Measurements from ENCODE around the gene TNFRSF6B.
A peak's percentile ranks its signal among the peaks of the same experiment; 100 is the strongest.
"Not testable (repeated sequence)": the region's sequence is repeated elsewhere in the genome, so short reads cannot be mapped to it uniquely, and the experiment has no call there.

Gene TNFRSF6B

GRCh38 chr20:63696628-63697356 lies at the start of gene TNFRSF6B:
TSS of gene TNFRSF6B (plus strand) at chr20:63696652. CDS start at chr20:63696768, 116 bp downstream.
- DNase-seq, result peak; percentile 39

DNA sequence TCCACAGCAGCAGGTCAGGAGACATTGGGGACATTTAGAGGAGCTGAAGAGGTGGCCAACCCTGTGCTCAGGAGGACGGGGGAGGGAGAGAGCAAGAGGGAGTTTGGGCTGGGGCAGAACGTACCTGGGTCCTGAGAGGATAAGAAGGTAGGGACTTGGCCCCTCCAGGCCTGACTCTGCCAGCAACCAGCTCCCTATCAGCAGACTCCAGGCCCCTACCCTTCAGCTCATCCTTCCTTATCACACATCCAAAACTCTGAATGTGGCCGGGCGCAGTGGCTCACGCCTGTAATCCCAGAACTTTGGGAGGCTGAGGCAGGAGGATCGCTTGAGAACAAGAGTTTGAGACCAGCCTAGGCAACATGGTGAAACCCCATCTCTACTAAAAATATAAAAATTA lies 48.3 kb upstream of the TNFRSF6B start:
- no peak for DNase-seq

- DNase-seq, result no peak
These were observed 47.4 kb upstream of the TNFRSF6B start for GRCh38 chr20:63648895-63649589.

DNA sequence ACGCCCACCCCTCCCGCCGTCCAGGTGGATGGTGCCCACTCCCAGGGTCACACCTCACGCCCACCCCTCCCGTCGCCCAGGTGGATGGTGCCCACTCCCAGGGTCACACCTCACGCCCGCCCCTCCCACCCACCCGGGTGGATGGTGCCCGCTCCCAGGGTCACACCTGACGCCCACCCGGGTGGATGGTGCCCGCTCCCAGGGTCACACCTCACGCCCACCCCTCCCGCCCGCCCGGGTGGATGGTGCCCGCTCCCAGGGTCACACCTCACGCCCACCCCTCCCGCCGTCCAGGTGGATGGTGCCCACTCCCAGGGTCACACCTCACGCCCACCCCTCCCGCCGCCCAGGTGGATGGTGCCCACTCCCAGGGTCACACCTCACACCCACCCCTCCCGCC lies 46.0 kb upstream of the TNFRSF6B start:
- not testable (repeated sequence) for DNase-seq

DNA sequence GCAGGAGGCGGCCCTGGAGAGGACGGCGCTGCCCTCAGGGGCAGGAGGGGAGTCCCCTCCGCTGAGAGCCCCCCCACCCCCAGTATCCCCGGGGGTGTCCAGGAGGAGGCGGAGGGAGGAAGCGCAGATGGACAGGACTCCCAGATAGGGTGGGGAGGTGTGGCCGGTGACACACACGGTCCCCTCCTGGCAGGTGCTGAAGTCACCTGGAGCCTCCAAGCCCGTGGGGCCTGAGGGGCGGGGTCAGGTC lies 44.6 kb upstream of the TNFRSF6B start:
- peak; percentile 71 for DNase-seq

- peak; percentile 65 for DNase-seq
These were observed 44.1 kb upstream of the TNFRSF6B start for GRCh38 chr20:63652192-63652980.

DNA sequence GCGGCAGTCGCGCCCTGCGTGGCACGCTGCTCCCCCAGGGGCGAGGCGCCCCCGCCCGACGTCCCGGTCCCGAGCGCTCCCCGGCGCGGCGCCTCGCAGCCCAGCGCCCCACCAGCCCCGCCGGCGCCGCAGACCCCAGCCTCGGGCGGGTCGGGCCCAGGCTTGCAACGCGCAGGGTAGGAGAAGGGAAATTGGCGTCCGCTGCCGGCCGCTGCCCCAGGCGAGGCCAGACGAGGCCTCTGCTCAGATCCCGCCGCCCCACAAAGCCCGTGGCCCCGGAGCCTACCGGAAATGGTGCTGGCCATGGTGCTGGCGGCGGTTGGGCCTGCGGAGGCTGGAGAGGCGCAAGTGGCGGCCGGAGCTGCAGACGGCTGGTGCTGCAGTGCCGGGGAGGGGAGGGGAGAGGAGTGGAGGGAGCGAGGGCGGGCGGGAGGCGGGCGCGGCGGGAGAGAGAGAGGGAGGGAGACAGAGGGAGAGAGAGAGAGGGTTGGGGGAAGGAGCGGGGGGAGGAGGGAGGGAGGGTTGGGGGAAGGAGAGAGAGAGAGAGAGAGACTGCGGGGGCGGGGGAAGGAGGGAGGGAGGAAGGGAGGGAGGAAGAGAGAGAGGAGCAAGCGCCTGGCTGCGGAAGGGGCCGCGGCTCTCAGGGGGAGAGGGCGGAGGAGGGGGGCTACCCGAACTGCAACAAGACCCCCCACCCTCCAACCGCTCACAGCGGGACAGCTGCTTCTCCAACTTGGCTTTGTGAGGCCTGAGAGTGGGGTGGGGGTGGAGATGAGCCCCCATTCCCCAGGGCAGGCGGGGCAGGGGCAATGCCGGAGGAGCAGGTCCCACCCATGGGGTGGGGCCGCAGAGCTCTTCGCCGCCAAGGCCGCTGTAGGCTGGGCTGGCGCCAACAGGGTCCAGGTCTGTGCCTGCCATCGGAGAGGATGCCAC lies 43.1 kb upstream of the TNFRSF6B start, which contains the start of gene STMN3:
STMN3 (minus strand) TSS at position 384 of the 933 bp plus-strand sequence; CDS start at position 305, 79 bp downstream.
- peak; percentile 87 for DNase-seq

- DNase-seq, result no peak
These were observed 42.3 kb upstream of the TNFRSF6B start for GRCh38 chr20:63653974-63654668.

DNA sequence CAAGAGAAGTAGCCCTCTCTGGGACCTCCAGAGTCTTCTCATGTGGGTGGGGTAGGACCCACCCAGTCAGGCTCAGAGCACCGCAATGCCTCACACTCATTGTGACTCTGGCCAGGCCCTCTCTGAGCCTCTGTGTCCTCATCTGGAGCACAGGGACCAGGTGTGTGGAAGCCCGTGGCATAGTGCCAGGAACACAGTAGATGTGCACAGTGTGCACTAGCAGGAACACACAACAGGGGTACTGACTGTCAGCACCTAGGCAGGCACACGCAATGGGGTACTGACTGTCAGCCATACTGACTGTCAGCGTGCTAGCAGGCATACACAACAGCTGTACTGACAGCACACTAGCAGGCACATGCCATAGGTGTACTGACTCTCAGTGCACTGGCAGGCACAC lies 41.2 kb upstream of the TNFRSF6B start:
- no peak for DNase-seq

GRCh38 chr20:63656451-63656850 lies 40.0 kb upstream of the TNFRSF6B start:
- no peak for DNase-seq

- no peak for DNase-seq
These were observed 39.1 kb upstream of the TNFRSF6B start for GRCh38 chr20:63657260-63657936.

DNA sequence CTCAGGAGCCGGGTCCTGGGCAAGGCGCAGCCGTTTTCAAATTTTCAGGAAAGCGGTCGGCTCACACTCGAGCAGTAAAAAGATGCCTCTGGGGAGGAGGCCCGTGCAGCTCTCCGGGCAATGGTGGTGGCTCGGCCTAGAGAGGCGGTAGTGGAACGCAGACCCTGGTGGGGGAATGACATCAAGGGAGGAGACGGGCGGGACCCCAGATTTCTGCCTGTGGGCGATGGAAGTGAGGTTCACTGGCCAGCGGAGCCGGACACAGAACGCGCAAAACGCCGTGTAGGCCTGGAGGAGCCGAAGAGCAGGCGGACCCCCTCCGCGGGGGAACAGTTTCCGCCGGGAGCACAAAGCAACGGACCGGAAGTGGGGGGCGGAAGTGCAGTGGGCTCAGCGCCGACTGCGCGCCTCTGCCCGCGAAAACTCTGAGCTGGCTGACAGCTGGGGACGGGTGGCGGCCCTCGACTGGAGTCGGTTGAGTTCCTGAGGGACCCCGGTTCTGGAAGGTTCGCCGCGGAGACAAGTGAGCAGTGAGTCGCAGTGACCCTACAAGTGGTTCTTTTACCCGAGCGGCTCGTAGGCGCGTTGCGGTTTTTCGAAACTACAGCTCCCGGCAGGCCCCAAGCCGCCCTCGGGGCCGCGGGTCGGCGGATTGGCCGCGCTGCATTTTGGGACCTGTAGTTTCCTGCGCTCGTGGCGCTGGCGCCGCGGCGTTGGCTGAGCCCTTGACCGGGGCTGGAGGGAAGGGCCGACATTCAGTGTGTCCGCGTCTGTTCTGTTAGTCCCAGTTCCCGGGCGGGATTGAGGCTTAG lies 38.3 kb upstream of the TNFRSF6B start, which contains the start of gene RTEL1:
RTEL1 (plus strand) TSS at position 376 of the 812 bp plus-strand sequence. CDS start 1,091 bp downstream, outside the sequence.
- peak; percentile 87 for DNase-seq

DNA sequence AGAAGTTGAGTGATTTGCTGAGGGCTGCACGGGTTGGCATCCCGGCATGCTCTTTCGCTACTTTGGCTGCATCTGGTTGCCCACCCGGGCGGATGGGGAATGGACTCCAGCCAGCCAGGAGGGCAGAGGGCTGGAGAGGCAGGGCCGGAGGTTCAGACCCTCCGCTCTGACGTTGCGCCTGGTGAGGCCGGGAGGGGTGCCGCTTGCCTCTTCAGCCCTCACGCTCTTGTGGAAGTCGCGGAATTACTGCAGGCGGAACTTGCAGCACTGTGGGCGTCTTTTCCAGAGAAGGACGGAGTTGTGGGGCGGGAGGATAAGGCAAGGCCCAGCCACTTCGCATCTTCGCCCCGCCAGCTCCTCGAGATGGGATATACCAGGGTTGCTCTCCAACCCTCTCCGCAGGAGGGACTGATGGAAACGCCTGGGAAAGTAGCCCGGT lies 37.7 kb upstream of the TNFRSF6B start:
- peak; percentile 23 for DNase-seq

DNA sequence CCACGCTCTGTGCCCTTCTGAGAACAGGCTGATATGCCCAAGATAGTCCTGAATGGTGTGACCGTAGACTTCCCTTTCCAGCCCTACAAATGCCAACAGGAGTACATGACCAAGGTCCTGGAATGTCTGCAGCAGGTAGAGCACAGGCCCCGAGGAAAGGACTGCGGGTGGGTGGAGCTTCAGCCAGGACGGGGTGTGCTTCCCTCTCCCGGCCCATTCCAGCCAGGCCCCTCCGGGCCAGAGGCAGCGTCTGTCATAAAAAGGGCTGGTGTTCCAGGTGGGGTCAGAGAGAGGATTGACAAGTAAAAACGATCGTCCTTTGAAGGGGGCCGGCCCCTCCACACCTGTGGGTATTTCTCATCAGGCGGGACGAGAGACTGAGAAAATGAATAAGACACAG lies 37.1 kb upstream of the TNFRSF6B start:
- DNase-seq, result no peak

GRCh38 chr20:63660174-63660573 lies 36.3 kb upstream of the TNFRSF6B start:
- DNase-seq, result not testable (repeated sequence)

- no peak for DNase-seq
These were observed 35.8 kb upstream of the TNFRSF6B start for GRCh38 chr20:63660622-63661021.

- no peak for DNase-seq
These were observed 35.3 kb upstream of the TNFRSF6B start for GRCh38 chr20:63661108-63661507.

DNA sequence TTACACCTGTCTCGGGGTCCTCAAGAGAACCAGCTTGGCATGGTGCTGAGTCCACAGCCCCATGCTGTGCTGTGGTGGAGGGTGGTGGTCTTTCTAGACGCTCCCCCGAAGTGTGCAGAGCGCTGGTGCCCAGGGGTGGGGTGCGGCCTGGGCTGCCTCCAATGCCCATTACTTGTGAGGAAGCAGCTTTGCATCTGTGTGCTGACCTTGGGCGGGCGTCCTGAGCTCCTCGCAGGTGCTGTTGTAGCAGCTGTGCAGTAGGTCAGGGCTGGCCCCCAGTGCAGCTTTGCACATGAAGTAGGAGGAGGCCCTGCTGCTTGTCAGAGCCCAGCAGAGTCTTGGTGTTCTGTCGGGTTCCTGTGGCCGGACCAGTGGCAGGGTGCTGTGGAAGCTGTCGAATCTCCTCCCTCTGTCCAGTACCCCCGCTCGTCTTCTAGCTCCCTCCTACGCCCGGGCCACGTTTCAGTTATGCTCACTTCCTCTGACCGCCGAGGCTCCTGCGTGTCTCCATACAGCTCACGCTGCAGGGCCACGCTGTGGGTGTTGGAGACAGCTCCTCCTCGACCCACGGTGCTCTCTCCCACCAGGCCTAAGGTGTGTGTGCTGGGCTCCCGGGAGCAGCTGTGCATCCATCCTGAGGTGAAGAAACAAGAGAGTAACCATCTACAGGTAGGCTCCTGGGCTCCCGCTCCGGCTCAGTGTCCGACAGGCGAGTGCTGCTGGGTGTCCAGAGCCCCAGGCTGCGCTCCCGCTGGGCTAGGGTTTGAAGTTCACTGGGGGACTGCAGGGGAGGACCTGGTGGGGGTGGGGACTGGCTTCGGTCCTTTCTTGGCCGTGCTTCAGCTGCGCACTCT lies 34.3 kb upstream of the TNFRSF6B start:
- no peak for DNase-seq

- DNase-seq, result no peak
These were observed 33.7 kb upstream of the TNFRSF6B start for GRCh38 chr20:63662813-63663189.

All from CD4-positive, alpha-beta T cell treated with Interleukin-6 for 4 hours (primary cell).